ENCODE measurements around the gene OBSCN.

Gene OBSCN

GRCh38 chr1:228318823-228319241 lies 111.0 kb downstream of the OBSCN start:
- no peak for DNase-seq (ENCODE audit: low read depth in 2 of 2)

DNA sequence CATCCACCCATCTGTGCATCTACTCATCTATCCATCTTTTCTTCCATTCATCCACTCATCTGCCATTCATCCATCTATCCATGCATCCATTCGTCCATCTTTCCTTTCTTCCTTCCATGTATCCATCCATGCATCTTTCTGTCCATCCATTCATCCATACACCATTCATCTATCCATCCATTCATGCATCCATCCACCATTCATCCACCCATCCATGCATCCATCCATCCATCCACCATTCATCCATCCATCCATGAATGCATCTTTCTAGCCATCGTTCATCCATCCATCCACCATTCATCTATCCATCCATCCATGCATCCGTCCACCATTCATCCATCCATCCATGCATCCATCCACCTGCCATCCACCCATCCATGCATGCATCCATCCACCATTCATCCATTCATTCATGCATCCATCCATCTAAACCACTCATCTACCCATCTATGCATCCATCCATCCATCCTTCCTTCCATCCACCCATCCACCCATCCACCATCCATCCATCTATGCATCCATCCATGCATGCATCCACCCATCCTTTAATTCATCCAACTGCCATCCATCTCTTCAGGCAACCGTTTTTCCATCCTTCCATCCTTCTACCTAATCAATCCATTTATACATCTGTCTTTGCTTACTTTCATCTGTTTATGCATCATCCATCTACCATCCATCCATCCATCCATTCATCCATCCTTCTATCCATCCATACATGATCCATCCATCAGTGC lies 111.7 kb downstream of the OBSCN start:
- no peak for DNase-seq (ENCODE audit: low read depth in 2 of 2)

- no peak for DNase-seq (ENCODE audit: low read depth in 2 of 2)
Observed at GRCh38 chr1:228320394-228320793, 112.5 kb downstream of the OBSCN start.

- no peak for DNase-seq (ENCODE audit: low read depth in 2 of 2)
Observed at GRCh38 chr1:228321435-228321834, 113.6 kb downstream of the OBSCN start.

DNA sequence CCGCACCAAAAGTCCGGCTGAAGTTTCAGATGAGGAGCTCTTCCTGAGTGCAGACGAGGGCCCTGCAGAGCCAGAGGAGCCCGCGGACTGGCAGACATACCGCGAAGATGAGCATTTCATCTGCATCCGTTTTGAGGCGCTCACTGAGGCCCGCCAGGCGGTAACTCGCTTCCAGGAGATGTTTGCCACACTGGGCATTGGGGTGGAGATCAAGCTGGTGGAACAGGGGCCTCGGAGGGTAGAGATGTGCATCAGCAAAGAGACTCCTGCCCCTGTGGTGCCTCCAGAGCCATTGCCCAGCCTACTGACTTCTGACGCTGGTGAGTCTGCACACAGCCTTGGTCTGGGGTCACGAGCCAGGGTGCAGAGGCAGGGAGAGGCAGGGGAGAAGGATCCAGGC lies 114.1 kb downstream of the OBSCN start:
- DNase-seq (ENCODE audit: low read depth in 2 of 2): no peak

GRCh38 chr1:228323401-228323800 lies 115.6 kb downstream of the OBSCN start:
- DNase-seq (ENCODE audit: low read depth in 2 of 2): no peak

DNA sequence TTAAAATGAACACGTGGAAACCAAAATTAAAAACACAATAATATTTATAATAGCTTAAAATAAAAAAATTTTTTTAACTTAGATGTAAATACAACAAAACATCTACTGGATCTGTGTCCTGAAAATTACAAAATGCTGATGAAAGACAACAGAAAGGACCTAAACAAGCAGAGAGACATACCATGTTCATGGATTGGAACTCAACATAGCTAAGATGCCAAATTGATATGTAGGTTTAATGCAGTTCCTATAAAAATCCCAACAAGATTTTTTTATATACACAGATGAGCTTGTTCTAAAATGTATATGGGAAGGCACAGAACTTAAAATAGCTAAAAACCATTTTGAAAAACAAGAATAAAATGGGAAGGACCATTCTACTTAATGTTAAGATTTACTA lies 117.4 kb downstream of the OBSCN start:
- DNase-seq (ENCODE audit: low read depth in 2 of 2): no peak

- no peak for DNase-seq (ENCODE audit: low read depth in 2 of 2)
Observed at GRCh38 chr1:228329887-228330286, 122.0 kb downstream of the OBSCN start.

GRCh38 chr1:228332797-228333738 lies 125.2 kb downstream of the OBSCN start:
- no peak for DNase-seq (ENCODE audit: low read depth in 2 of 2)

DNA sequence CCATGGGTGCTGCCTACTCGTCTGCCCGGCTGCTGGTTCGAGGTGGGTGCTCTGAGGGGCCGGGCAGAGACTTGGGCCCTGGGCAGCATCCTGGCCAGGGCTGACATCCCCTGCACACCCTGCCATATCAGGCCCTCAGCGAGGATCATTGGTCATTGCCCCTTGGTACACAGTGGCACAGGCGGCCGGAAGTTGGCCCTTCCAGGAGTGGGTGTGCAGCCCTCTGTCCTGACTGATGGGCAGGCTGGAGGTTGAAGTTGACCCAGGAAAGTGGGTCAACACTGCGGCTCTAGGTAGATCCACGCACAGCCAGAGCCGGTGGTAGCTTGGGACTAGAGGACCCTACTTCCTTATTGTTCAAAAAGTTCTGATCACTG lies 125.9 kb downstream of the OBSCN start:
- no peak for DNase-seq (ENCODE audit: low read depth in 2 of 2)

- no peak for DNase-seq (ENCODE audit: low read depth in 2 of 2)
Observed at GRCh38 chr1:228334226-228334935, 126.5 kb downstream of the OBSCN start.

DNA sequence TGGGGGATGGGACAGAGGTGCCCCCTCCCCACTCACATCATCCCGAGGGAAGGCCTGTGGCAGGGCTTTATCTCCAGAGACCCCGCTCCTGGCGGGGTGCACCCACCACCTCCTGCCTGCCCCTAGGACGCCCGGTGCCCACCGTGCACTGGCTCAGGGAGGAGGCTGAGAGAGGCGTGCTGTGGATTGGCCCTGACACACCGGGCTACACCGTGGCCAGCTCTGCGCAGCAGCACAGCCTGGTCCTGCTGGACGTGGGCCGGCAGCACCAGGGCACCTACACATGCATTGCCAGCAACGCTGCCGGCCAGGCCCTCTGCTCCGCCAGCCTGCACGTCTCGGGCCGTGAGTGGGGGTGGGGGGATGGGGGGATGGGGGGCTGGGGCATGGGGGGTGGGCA lies 127.1 kb downstream of the OBSCN start:
- no peak for DNase-seq (ENCODE audit: low read depth in 2 of 2)

GRCh38 chr1:228335406-228336307 lies 127.8 kb downstream of the OBSCN start:
- DNase-seq (ENCODE audit: low read depth in 2 of 2): no peak

DNA sequence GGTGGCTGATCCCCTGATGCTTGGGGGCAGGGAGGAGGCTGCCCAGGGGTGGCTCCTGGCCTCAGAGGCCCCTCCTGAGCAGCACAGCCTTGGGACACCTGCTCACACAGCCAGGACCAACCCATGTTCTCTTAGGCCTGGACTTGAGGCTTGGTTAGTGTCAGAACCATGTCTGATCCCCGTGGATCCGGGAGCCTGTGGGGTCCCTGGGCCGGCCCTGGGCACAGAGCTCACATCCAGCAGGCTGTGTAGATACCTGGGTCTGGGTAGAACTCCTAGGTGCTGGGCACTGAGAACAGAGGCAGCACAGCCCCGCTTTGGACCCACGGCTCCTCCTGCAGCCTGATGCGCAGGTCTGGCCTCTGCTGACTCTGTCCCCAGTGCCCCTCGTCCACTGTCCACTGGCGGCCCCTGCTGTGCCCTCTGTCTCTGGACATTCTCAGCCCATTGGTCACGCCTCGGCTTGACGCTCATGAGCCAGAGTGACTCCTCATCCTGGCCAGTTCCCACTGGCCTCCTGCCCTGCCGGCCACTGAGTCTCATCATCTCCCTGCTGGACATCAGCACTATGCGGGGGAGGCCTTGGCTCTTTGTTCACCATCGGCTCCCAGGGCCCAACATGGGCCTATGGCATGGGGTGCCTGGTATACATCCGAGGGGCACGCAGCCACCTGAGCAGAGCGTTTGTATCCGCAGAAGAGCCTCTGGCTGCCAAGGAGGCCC lies 128.6 kb downstream of the OBSCN start:
- no peak for DNase-seq (ENCODE audit: low read depth in 2 of 2)

DNA sequence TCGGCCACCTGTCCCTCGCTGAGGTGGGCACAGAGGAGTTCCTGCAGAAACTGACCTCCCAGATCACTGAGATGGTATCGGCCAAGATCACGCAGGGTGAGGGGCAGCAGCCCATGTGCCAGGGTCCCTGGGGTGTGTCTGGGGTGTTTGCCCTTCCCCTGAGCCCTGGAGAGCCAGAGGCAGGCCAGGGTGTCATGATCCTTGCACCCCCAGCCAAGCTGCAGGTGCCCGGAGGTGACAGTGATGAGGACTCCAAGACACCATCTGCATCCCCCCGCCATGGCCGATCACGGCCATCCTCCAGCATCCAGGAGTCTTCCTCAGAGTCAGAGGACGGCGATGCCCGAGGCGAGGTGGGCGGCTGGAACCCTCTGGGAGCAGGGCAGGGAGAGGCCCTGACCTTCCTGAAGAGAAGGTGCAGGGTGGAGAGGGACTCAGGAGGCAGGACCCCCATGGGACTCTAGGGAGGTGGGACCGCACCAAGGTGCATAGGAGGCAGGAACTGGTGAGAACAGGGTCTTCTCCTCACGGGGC lies 129.3 kb downstream of the OBSCN start:
- DNase-seq (ENCODE audit: low read depth in 2 of 2): no peak

DNA sequence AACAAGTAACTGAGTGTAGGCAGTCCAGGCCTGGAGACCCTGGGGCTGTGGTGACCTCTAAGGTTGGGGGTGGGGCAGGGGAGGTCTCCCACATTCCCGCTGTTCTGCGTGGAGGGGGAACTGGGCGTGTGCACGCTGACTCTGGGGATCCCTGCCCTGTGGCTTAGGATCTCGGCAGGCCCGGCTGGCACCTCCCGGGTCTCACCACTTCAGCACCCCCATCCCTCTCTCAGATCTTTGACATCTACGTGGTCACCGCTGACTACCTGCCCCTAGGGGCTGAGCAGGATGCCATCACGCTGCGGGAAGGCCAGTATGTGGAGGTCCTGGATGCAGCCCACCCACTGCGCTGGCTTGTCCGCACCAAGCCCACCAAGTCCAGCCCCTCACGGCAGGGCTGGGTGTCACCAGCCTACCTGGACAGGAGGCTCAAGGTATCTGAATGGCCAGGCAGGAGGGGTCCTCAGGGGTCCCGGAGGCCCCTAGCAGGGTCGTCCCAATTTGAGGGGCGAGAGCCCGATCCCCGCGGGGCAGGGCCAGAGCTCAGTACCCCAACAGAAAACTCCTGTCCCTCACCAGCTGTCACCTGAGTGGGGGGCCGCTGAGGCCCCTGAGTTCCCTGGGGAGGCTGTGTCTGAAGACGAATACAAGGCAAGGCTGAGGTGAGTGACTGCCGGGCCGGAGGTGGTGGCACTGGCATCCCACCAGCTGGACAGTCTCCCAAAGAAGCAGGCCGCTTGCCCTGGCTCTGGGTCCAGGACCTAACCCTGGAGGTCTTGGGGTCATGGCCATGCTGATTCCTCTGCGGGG lies 130.1 kb downstream of the OBSCN start:
- no peak for DNase-seq (ENCODE audit: low read depth in 2 of 2)

- no peak for DNase-seq (ENCODE audit: low read depth in 2 of 2)
Observed at GRCh38 chr1:228338521-228339051, 130.7 kb downstream of the OBSCN start.

- no peak for DNase-seq (ENCODE audit: low read depth in 2 of 2)
Observed at GRCh38 chr1:228339059-228339704, 131.3 kb downstream of the OBSCN start.
